SJCRH30 (cell line): Measurements from ENCODE around the gene SPOP. TPM values are rescaled to one million over a fixed set of nuclear protein-coding genes. Genes with fewer than 3 reads are reported as not detected.
"Not testable (repeated sequence)": the region's sequence is repeated elsewhere in the genome, so short reads cannot be mapped to it uniquely, and the experiment has no call there.

ENCODE experiments used
- DNase-seq, 2 experiments: peaks; one replicate each; pipeline ENCODE4 v3.0.0-alpha.2; 2015 to 2020
- H3K27ac ChIP-seq: fragments of 250-450 bp; sonication (Bioruptor Pico); 2 replicates; pipeline ENCODE4 v1.5.1; 2020; ENCODE audit warnings: mild to moderate bottlenecking, moderate library complexity
- H3K27me3 ChIP-seq: fragments of 250-450 bp; sonication (Bioruptor Pico); 2 replicates; pipeline ENCODE4 v1.5.1; 2020; ENCODE audit warnings: mild to moderate bottlenecking, moderate library complexity
- H3K36me3 ChIP-seq: fragments of 250-450 bp; sonication (Bioruptor Pico); 2 replicates; pipeline ENCODE4 v1.5.1; 2020; ENCODE audit warnings: mild to moderate bottlenecking, moderate library complexity
- H3K4me1 ChIP-seq: fragments of 250-450 bp; sonication (Bioruptor Pico); 2 replicates; pipeline ENCODE4 v1.5.1; 2020; ENCODE audit warnings: mild to moderate bottlenecking, moderate library complexity
- H3K4me3 ChIP-seq: fragments of 250-450 bp; sonication (Bioruptor Pico); 2 replicates; pipeline ENCODE4 v1.5.1; 2020; ENCODE audit warnings: mild to moderate bottlenecking, moderate library complexity
- H3K9me3 ChIP-seq: fragments of 250-450 bp; sonication (Bioruptor Pico); replicated peaks from 2 replicates; pipeline ENCODE4 v1.5.1; 2020; ENCODE audit warnings: mild to moderate bottlenecking, moderate library complexity
- total RNA-seq: library from RNA; depleted of rRNA; stranded (reverse); fragments of >200 nt; shearing (Covaris generic); gene quantifications from 2 replicates; pipeline ENCODE4 v1.2.3, GENCODE V29; 2014

The SPOP gene
- total RNA-seq, 1 experiment from 2014 or later, result 31.3 TPM

DNA sequence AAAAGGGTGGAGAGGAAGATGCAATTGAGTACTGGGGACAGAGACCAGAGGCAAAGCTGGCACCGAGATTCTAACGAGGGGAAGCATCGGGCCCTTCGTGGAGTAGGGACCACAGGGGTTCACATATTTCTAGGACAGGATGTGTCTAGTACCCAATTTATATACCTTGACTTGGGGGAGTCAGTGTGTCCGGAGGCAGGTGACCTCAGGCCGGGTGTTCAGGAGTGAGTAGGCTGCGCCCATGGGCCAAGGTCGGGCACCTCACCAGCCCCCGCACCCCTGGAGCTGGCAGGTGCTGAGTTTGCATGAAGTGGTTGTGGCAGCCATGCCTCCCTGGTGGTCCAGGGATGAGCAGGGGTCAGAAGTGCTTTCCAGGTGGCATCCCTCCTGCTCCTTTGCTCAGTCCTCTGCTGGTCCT is 110.8 kb downstream of the SPOP start:
- no peak for DNase-seq
- H3K36me3 ChIP-seq, result no peaks in the 10 kb centered on the region
- no peak overlapping the region for H3K27ac ChIP-seq
- peaks cover 4% of the 10 kb centered on the region; the same call in 1 of the 2 replicates for H3K27me3 ChIP-seq
- no peaks in the 10 kb centered on the region for H3K9me3 ChIP-seq
- H3K4me1 ChIP-seq, result peaks cover 12% of the 10 kb centered on the region; the same call in 1 of the 2 replicates
- no peak overlapping the region for H3K4me3 ChIP-seq

DNA sequence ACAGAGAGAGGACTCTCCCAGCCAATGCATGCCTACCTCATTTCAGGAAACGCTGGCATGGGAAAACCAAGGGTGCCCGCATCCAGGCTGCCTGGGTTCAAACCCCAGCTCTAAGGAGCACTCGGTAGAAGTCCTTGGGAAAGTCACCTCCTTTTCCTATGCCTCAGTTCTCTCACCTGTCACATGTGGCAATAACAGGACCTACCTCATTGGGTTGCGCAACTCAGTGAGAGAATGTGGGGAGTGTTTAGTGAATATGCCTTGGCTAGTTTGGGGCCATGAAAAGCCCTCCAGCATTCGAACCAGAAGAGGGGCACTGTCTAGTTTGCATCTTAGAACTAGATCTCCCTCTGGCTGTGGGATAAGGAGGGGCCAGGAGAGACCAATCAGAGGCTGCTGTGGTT is 111.2 kb downstream of the SPOP start:
- H3K9me3 ChIP-seq, result no peaks in the 10 kb centered on the region
- H3K4me3 ChIP-seq, result no peak overlapping the region
- H3K27ac ChIP-seq, result no peak overlapping the region
- H3K36me3 ChIP-seq, result no peaks in the 10 kb centered on the region
- DNase-seq, result no peak
- H3K27me3 ChIP-seq, result peaks cover 4% of the 10 kb centered on the region; the same call in 1 of the 2 replicates
- H3K4me1 ChIP-seq, result peaks cover 12% of the 10 kb centered on the region; the same call in 1 of the 2 replicates

DNA sequence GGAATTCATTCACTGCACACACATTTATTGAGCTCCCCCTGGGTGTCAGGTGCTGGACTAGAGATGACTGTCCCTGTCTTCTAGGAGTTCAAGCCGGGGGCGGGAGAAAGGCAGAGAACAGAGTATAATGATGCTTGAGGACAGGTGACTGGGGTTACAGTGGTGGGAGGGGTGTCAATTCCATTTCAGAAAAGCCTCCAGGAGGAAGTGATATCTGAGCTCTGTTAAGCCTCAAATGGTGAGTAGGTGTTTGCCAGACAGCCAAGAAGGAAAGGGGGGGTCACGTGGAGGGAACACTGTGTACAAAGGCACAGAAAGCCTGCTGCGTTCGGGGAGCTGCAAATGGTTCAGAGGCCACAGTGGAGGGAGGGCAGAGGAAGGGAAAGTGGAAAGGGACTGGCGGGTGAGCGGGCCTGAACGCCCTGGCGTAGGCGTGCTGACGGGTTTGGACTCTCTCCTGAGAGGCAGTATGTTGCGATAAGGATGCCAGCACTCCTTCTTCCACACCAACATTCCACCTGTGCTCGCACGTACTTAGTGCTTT is 111.9 kb downstream of the SPOP start:
- Histone ChIP-seq H3K27ac (no peak overlapping the region), H3K36me3 (no peaks in the 10 kb centered on the region), H3K27me3 (peaks cover 4% of the 10 kb centered on the region; the same call in 1 of the 2 replicates), H3K9me3 (no peaks in the 10 kb centered on the region), H3K4me1 (peaks cover 12% of the 10 kb centered on the region; the same call in 1 of the 2 replicates), H3K4me3 (no peak overlapping the region)
- peak; percentile 64 to 83 for DNase-seq

DNA sequence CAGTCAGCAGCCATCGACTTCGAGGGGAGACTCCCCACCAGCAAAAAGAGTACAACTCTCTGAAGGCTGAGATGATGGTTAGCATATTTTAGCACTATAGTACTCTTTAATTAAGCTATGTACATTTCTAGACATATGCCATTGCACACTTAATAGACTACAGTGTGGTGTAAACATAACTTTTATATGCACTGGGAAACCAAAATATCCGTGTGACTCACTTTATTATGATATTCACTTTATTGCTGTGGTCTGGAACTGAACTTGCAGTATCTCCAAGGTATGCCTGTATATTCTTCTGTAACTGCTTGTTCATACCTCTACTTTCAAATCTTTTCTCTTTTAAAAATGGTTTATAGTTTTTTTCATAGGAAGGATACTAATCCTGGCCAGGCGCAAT is 113.3 kb downstream of the SPOP start:
- no peak overlapping the region for H3K27ac ChIP-seq
- H3K4me1 ChIP-seq, result peaks cover 12% of the 10 kb centered on the region; the same call in 1 of the 2 replicates
- H3K4me3 ChIP-seq, result no peak overlapping the region
- no peaks in the 10 kb centered on the region for H3K27me3 ChIP-seq
- no peaks in the 10 kb centered on the region for H3K9me3 ChIP-seq
- no peaks in the 10 kb centered on the region for H3K36me3 ChIP-seq
- DNase-seq, result no peak

DNA sequence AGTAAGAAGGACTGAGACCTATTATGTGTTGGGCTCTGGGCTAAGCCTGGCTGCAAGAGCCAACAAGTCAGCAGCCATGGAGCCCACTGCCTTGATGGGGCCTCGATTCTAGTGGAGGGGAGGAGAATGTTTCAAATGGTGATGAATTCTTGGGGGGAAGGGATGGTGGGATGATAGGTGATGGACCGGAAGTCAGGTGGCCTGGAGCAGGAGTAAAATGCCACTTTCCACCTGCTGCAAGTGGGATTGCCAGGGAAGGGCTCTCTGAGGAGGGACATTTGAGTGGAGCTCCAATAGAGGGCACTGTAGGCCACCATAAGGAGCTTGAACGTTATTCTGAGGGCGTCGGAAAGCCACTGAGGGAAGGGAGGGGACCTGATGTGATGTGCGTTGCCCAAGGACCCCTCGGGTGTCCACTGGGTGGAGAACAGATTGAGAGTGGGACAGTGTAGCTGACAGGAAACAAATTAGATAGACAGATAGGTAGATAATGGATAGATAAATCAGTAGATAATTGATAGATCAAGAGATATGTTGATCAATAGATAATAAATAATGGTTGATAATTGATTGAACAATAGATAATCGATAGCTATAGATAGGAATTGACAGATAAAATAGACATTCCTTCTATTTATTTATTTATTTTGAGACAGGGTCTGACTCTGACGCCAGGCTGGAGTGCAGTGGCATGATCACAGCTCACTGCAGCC is 120.4 kb downstream of the SPOP start:
- H3K27me3 ChIP-seq, result no peaks in the 10 kb centered on the region
- H3K36me3 ChIP-seq, result no peaks in the 10 kb centered on the region
- peak; percentile 70 to 81 for DNase-seq
- H3K9me3 ChIP-seq, result no peaks in the 10 kb centered on the region
- no peak overlapping the region for H3K27ac ChIP-seq
- H3K4me1 ChIP-seq, result peaks cover 28% of the 10 kb centered on the region
- no peak overlapping the region for H3K4me3 ChIP-seq

DNA sequence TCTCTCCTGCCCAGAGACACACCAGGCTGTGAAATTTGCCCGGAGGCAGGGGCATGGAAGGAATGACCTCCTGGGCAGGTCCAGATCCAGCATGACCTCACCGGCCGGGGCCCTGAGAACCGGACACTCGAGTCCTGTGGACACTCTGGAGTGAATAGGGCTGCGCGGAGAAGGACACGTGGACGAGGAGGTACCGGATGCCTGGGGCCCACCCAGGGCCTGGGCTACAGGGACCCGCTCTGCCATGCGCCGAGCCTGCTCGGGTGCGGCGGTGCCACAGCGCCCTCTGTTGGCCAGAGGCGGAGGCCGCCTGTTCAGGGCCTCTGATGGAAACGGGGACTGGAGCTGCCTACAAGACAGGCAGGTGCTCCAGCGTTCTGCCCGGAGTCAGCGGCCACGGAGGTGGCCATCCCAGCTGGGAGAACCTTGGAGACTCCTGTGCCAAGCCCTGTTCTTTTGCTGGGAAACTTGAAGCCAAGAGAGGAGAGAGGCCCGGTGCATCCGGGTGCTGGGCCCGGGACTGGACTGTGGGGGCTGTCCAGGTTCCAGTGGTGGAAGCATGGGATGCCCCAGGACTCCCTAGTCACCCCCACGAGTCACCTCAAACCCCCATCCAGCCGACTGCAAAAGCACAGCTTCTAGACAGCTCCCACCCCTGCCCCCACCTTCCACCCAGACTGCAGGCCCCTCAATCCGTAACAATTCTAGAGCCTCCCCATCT is 121.5 kb downstream of the SPOP start:
- Histone ChIP-seq H3K4me3 (peak overlapping the region; percentile 34), H3K36me3 (no peaks in the 10 kb centered on the region), H3K27ac (peak overlapping the region; percentile 57), H3K9me3 (no peaks in the 10 kb centered on the region), H3K4me1 (peaks cover 39% of the 10 kb centered on the region), H3K27me3 (no peaks in the 10 kb centered on the region)
- DNase-seq, result peak; percentile 87 to 91

DNA sequence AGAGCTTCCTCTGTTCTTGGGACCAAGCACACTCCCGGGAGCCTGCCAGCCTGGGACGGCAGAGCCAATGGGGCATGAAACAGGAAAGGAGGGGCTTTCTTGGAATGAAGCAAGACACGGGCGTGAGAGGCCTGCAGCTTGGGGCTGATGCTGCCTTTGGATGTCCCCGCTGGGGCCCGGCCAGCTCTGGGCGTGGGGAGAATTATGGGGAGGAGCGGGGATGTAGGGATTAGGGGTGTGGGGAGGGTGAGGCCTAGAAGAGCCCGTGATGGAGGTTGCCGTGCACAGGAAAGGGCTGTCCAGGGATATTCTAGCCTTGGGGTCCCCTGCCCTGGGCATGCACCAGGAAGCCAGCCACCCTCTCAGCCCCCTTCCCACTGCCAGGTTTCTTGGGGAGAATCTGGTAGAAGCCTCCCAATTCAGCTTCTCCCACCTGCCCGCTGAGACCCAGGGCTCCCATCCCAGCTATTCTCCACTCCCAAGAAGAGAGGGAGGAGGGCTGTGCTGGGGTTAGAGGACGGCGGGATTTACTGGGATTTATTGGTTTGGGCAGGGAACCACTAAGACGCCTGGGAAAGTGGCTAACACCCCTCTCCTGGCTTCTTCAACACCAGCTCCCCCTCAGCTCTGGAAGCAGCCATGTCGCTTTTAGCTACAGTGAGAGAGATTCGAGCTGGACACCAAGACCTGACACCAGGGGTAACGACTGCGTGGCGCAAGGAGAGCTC is 122.2 kb downstream of the SPOP start:
- Histone ChIP-seq H3K4me1 (peaks cover 45% of the 10 kb centered on the region), H3K9me3 (no peaks in the 10 kb centered on the region), H3K36me3 (no peaks in the 10 kb centered on the region), H3K4me3 (peak overlapping the region; percentile 34), H3K27me3 (no peaks in the 10 kb centered on the region), H3K27ac (peak overlapping the region; percentile 57)
- DNase-seq, result no peak

DNA sequence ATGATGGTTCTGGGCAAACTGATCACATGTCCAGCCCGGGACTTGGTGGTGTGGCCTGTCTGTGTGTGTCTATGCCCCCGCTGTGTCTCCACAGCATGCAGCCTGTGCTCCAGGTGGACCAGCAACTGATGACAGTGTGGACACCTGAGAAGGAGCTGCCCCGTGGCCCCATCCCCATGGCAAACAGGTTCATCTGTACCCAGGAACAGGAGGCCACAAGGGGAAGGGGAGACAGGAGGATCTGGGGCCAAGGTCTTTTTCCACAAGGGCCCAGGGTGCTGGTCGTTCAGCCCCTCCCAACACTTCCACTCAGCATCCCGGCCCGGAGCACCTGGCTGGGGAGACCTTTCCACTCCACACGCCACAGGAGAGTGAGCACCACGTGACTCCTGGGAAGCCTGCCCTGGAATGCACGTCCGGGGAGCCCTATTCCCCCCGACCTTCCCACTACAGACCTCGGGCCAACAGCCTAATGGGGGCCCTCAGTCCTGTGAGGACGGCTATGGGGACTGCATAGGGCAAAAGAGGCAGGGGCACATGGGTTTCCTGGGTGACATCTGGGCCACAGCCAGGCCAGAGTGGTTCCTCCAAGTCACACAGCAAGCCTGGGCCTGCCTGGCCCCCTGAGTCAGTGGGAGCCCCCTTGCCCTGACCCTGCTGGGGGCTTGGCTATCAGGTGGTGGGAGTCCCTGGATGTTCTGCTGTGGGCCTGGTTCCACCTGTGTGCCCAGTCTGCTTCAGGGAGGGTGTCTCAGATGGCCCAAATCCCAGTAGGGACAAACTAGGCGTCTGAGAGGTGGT is 123.0 kb downstream of the SPOP start:
- Histone ChIP-seq H3K9me3 (no peaks in the 10 kb centered on the region), H3K4me1 (peaks cover 51% of the 10 kb centered on the region), H3K4me3 (no peak overlapping the region), H3K27ac (no peak overlapping the region), H3K36me3 (no peaks in the 10 kb centered on the region), H3K27me3 (no peaks in the 10 kb centered on the region)
- no peak for DNase-seq

DNA sequence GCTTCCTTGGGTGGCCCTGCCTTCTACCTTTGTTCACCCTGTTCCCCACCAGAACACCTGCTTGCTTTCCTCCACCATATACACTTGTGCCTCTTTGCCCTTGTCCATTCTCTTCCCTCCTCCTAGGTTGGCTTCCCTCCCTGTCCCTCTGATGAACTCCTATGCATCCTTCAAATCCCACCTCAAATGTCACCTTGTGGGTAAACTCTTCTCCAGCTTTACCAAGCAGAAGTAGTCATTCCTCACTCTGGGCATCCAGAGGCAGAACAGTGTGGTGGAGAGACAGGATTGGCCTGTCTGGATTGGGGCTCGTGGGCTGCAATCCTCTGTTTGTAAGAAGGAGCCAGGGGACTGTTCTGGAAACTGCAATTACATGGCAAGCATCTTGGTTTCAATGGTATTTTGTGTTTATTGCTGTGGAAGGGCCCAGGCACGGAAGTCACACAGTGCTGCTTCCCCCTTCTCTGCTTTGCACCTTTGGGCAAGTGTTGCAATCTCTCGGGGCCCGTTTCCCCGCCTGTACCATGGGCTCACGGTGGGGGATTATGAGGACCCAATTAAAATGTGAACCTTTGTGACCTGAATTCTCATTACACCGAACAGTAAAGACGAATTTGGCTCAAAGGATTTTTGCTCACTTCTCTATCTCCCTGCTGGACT is 124.1 kb downstream of the SPOP start:
- Histone ChIP-seq H3K4me3 (no peak overlapping the region), H3K27ac (peak overlapping the region; percentile 99), H3K27me3 (no peaks in the 10 kb centered on the region), H3K9me3 (no peaks in the 10 kb centered on the region), H3K4me1 (peaks cover 53% of the 10 kb centered on the region), H3K36me3 (no peaks in the 10 kb centered on the region)
- DNase-seq, result no peak

DNA sequence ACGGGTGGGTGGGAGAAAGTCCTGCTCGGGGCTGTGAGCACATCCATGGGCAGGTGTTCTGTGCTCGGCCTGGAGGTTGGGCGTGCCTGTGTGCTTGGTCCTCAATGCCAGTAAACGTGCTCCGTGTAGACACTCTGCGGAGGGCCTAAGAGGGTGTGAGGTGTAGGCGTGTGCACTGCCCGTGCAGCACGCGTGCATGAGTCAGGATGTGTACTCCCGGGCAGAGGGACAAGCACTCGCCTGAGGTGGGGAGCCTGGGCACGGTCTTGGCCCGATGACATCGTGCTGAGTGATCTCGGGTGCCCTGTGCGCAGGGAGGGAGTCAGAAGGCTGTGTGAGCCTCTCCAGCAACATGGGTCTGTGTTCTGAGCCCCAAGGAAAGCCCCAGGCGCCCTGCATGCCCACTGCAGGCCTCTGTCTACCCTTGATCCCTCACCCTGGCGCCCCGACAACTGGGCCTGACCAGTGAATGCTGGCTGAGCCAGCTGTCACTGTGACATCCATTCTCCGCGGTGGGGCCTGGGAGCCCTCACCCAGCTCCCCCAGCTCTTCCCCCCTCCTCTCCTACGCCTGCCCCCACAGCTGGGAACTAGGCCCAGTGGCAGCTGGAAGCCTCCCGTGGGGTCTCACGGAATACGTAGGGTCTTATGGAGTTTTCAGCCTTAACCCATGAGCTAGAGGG is 125.7 kb downstream of the SPOP start:
- Histone ChIP-seq H3K27ac (peak overlapping the region; percentile 99), H3K4me3 (peak overlapping the region; percentile 6; the same call in 1 of the 2 replicates), H3K9me3 (no peaks in the 10 kb centered on the region), H3K27me3 (no peaks in the 10 kb centered on the region), H3K4me1 (peaks cover 69% of the 10 kb centered on the region), H3K36me3 (no peaks in the 10 kb centered on the region)
- peak; percentile 98 for DNase-seq

DNA sequence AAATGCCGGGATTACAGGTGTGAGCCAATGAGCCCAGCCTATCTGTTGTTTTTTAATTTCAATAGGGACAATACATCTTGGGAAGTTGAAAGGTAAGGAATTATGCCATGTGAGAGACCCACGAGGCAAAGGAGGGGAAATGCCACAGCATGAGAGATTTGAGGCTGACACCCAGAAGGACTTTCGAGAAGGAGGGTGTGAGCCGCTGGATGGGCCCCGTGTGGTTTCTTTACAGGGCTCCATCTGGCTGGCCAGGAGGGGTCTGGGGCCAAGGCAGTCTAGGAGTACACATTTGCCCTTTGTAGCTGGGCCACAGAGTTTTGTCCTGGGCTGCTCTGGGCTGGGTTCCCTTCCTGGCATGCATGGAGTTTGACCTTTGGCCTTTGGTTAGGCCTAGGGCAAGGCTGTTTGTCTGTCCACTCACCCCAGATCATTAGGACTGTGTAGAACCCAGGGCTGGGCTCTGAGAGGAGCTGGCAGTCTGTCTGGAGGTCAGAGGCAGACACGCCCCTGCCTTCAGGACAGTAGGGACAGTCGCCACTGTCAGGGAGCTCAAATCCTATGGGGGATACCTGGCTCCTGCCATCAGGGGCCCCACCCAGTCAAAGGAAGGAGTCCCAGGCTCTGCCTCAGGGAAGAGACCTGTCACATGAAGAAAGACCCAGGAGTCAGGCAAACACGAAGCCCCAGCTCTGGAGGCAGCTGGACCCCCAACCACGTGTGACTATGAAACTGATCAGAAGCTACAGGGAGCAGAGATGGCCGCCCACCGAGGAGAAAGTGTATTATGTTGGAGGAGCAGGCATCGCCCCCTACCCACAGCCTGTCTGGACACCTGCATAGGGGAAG is 126.5 kb downstream of the SPOP start:
- Histone ChIP-seq H3K27me3 (no peaks in the 10 kb centered on the region), H3K4me1 (peaks cover 76% of the 10 kb centered on the region), H3K27ac (peak overlapping the region; percentile 99), H3K4me3 (no peak overlapping the region), H3K36me3 (no peaks in the 10 kb centered on the region), H3K9me3 (no peaks in the 10 kb centered on the region)
- no peak for DNase-seq

DNA sequence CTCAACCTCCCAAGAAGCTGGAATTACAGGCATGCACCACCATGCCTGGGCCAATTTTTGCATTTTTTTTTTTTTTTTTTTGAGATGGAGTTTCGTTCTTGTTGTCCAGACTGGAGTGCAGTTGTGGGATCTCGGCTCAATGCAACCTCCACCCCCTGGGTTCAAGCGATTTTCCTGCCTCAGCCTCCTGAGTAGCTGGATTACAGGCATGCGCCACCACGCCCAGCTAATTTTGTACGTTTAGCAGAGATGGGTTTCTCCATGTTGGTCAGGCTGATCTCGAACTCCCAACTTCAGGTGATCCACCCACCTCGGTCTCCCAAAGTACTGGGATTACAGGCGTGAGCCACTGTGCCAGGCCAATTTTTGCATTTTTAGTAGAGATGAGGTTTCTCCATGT is 127.1 kb downstream of the SPOP start:
- Histone ChIP-seq H3K4me1 (peaks cover 79% of the 10 kb centered on the region), H3K27ac (peak overlapping the region; percentile 99)
- H3K4me3 ChIP-seq, H3K36me3 ChIP-seq, DNase-seq, H3K27me3 ChIP-seq, H3K9me3 ChIP-seq: not testable (repeated sequence)
